ENCODE data around the gene RRP12.

The RRP12 gene

DNA sequence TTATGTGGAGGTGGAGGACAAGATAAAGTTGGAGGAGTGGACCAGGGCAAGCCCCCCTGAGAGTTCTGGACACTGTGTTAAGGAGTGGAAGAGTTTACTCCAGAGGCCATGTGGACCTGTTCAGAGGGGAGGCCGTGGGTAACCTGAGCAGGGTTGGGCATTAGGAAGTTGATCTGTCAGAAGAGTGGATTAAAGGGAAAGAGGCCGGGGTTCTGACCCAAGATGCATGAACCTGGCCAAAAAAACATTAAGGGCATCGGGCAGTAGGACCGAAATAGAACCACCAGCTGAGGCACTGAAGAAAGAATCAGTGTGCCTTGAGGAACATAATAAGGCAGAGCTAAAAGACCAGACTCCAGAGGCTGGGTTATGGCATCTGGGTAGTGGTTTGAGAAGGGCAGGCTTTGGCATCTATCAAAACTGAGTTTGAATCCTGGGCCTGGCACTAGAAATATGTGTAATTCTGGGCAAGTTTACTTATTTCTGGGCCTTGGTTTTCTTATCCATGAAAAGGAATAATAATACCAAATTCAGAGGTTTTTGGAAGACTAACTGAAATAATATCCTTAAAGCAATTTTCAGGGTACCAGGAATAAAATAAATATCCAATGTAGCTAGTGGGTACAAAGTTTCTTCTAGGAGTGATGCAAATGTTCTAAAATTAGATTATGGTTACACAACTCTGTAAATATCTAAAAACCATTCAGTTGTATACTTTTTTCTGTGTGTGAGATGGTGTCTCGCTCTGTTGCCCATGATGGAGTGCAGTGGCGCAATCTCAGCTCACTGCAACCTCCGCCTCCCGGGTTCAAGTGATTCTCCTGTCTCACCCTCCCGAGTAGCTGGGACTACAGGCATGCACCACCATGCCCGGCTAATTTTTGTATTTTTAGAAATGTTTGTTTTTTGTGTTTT lies 93.0 kb downstream of the RRP12 start:
- H3K36me3 ChIP-seq (ENCODE audit: control insufficient read depth, insufficient read depth, low read length) = no peaks in the 10 kb centered on the region
- H3K9ac ChIP-seq (ENCODE audit: low read length) = no peak overlapping the region
- no peak overlapping the region for H3K4me3 ChIP-seq (ENCODE audit: low read length)
- H3K4me1 ChIP-seq (ENCODE audit: control insufficient read depth, insufficient read depth, low read length) = no peaks in the 10 kb centered on the region
- H3K27ac ChIP-seq (ENCODE audit: low read depth, low read length) = no peak overlapping the region
- no peaks in the 10 kb centered on the region for H3K27me3 ChIP-seq (ENCODE audit: control insufficient read depth, insufficient read depth, low read length)

DNA sequence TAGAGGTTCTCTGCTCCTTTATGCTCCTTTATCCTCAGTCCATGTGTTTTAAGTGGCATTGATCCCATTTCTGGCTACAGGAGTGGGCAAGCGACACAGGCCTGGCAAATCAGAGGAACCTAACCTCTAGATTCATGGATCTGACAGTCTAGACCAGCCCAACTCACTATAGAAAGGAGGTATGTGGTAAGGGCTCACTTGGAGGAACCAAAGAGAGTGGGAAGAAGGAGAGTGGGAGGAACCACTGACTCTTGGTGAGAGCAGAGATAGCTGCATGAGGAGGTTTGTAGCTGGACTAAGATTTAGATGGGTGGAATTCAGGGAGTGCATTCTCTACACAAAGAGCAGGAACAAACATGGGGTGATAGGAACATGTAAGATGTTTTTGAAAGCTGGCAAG lies 93.7 kb downstream of the RRP12 start:
- Histone ChIP-seq H3K4me3 (ENCODE audit: low read length) (no peak overlapping the region), H3K27ac (ENCODE audit: low read depth, low read length) (no peak overlapping the region), H3K4me1 (ENCODE audit: control insufficient read depth, insufficient read depth, low read length) (no peaks in the 10 kb centered on the region), H3K9ac (ENCODE audit: low read length) (no peak overlapping the region), H3K27me3 (ENCODE audit: control insufficient read depth, insufficient read depth, low read length) (no peaks in the 10 kb centered on the region), H3K36me3 (ENCODE audit: control insufficient read depth, insufficient read depth, low read length) (no peaks in the 10 kb centered on the region)

Data from rectal smooth muscle tissue (tissue), 1 donor.